ENCODE results near the gene LCTL. TPM values are rescaled to one million over a fixed set of nuclear protein-coding genes. Genes with fewer than 3 reads are reported as not detected.

LCTL gene, protein sequence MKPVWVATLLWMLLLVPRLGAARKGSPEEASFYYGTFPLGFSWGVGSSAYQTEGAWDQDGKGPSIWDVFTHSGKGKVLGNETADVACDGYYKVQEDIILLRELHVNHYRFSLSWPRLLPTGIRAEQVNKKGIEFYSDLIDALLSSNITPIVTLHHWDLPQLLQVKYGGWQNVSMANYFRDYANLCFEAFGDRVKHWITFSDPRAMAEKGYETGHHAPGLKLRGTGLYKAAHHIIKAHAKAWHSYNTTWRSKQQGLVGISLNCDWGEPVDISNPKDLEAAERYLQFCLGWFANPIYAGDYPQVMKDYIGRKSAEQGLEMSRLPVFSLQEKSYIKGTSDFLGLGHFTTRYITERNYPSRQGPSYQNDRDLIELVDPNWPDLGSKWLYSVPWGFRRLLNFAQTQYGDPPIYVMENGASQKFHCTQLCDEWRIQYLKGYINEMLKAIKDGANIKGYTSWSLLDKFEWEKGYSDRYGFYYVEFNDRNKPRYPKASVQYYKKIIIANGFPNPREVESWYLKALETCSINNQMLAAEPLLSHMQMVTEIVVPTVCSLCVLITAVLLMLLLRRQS
- 0.68 TPM in 1 of 2 replicates, not detected in the other for total RNA-seq

DNA sequence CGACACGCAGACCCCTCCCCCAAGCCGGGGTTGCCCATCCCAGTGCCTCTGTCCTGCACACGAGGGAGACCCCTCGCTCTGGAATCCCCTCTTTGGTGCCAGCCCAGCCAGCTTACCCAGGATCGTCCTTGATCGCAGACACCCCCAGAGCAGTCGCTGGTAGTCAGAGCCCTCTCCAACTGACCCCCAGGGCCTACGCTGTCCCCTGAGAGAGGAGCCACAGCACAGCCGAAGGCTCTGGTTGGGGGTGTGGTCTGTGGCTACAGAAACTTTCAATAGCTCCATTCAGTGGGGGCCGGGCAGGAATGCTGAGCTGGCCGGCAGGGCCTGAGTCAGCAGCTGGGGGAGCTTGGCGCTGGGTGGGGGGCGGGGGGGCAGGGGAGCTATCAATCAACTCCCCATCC lies at the start of gene LCTL:
Gene LCTL, minus strand, starts transcription at position 258 of the 404 bp plus-strand sequence. CDS start 633 bp downstream, outside the sequence.
- H3K4me3 ChIP-seq (ENCODE audit: low read depth, low read length), result no peak within 1 kb of the TSS

DNA sequence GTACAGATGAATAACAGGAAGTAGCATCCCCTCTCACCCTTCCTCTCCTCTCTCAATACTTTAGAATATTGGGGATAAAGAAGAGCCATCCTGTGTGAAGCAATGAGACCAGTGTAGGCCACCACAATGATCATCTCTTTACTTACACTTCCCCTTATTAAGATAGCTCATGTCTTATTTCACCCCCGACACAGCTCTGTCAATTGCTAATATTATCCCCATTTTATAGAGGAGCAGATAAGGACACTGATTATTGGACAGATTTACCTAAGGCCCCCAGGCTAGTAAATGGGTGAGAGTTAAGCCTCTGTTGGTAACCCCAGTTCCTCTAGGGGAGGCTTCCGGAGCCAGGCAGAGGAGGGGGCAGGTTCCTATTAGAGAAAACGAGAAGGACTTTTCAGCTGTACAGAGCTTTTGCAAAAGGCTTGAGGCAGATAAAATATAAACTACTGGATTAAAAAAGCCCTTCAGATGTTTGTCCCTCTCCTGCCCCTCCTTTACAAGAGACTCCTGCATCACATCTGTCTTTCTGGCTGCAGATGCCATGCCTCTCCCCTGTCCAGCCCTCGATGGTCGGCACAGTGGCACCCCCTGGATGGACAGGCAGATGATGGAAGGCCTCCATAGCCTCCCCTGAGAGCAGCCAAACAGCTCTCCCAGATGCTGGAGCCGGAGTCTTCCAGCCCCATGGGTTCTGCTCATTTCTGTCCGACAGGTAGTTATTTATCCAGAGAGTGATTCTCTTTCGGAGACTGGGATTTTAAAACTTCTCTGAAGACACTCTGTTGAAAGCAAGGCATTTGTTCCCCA lies 49.4 kb upstream of the LCTL start:
- TF ChIP-seq, protein P1, sequence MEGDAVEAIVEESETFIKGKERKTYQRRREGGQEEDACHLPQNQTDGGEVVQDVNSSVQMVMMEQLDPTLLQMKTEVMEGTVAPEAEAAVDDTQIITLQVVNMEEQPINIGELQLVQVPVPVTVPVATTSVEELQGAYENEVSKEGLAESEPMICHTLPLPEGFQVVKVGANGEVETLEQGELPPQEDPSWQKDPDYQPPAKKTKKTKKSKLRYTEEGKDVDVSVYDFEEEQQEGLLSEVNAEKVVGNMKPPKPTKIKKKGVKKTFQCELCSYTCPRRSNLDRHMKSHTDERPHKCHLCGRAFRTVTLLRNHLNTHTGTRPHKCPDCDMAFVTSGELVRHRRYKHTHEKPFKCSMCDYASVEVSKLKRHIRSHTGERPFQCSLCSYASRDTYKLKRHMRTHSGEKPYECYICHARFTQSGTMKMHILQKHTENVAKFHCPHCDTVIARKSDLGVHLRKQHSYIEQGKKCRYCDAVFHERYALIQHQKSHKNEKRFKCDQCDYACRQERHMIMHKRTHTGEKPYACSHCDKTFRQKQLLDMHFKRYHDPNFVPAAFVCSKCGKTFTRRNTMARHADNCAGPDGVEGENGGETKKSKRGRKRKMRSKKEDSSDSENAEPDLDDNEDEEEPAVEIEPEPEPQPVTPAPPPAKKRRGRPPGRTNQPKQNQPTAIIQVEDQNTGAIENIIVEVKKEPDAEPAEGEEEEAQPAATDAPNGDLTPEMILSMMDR (IDR thresholded peaks at IDR 0.05; ENCODE audit: insufficient read depth, low read length, poor library complexity, severe bottlenecking), result no peak
- H3K4me3 ChIP-seq (ENCODE audit: low read depth, low read length), result no peak overlapping the region
- DNase-seq (ENCODE audit: low read depth), result no peak

More for the DNA sequence above, at the start of gene LCTL:
- Histone ChIP-seq H3K27me3 (ENCODE audit: control insufficient read depth, insufficient read depth, low read length) (no peaks in the 10 kb centered on the region), H3K36me3 (ENCODE audit: control insufficient read depth, insufficient read depth, low read length) (no peaks in the 10 kb centered on the region)
- no peak for DNase-seq (ENCODE audit: low read depth)
- TF ChIP-seq, protein P1 (IDR thresholded peaks at IDR 0.05; ENCODE audit: insufficient read depth, low read length, poor library complexity, severe bottlenecking), result no peak

DNA sequence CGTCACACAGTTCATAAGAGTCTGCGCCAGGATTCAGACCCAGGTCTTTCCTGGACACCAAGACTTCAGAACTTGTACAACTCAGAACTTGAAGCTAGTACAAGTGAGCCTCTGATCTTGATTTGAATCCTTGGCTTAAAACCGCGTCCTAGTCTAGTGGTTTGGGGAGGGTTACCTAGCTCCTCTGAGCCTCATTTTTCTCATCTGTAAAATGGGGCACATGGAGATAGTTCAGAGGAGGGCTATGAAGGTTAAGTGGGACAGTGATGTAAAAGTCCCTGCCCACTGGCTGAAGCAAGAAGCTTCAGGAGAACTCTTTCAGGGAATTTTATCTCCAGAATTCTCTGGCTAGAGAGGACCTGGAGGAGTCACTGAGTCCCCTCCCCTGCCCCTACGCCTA lies 48.7 kb upstream of the LCTL start:
- Histone ChIP-seq H3K36me3 (ENCODE audit: control insufficient read depth, insufficient read depth, low read length) (no peaks in the 10 kb centered on the region), H3K4me3 (ENCODE audit: low read depth, low read length) (no peak overlapping the region), H3K27me3 (ENCODE audit: control insufficient read depth, insufficient read depth, low read length) (no peaks in the 10 kb centered on the region)
- TF ChIP-seq, protein P1 (IDR thresholded peaks at IDR 0.05; ENCODE audit: insufficient read depth, low read length, poor library complexity, severe bottlenecking), result no peak
- no peak for DNase-seq (ENCODE audit: low read depth)

More for the DNA sequence above, 49.4 kb upstream of the LCTL start:
- H3K27me3 ChIP-seq (ENCODE audit: control insufficient read depth, insufficient read depth, low read length), result no peaks in the 10 kb centered on the region
- no peaks in the 10 kb centered on the region for H3K36me3 ChIP-seq (ENCODE audit: control insufficient read depth, insufficient read depth, low read length)

DNA sequence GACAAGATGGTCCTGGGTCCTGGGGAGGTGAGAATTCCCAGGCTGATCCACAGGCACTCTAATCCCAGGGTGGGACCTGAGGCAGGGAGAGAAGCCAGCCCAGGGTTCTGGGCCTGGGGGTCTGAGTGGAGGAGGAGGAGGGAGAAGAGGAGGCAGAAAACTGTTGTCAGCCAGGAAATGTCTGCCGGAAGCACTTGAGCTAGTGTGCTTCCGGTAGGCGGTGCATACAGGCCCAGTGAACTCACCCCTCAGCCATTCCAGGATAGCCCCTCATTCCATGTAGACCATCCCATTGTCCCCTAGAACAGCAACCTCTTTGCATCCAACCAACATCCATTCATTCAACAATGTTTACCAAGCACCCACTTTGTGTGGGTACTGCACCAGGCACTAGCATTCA lies 47.9 kb upstream of the LCTL start:
- Histone ChIP-seq H3K4me3 (ENCODE audit: low read depth, low read length) (no peak overlapping the region), H3K36me3 (ENCODE audit: control insufficient read depth, insufficient read depth, low read length) (no peaks in the 10 kb centered on the region), H3K27me3 (ENCODE audit: control insufficient read depth, insufficient read depth, low read length) (no peaks in the 10 kb centered on the region)
- DNase-seq (ENCODE audit: low read depth), result no peak
- TF ChIP-seq, protein P1 (IDR thresholded peaks at IDR 0.05; ENCODE audit: insufficient read depth, low read length, poor library complexity, severe bottlenecking), result no peak

DNA sequence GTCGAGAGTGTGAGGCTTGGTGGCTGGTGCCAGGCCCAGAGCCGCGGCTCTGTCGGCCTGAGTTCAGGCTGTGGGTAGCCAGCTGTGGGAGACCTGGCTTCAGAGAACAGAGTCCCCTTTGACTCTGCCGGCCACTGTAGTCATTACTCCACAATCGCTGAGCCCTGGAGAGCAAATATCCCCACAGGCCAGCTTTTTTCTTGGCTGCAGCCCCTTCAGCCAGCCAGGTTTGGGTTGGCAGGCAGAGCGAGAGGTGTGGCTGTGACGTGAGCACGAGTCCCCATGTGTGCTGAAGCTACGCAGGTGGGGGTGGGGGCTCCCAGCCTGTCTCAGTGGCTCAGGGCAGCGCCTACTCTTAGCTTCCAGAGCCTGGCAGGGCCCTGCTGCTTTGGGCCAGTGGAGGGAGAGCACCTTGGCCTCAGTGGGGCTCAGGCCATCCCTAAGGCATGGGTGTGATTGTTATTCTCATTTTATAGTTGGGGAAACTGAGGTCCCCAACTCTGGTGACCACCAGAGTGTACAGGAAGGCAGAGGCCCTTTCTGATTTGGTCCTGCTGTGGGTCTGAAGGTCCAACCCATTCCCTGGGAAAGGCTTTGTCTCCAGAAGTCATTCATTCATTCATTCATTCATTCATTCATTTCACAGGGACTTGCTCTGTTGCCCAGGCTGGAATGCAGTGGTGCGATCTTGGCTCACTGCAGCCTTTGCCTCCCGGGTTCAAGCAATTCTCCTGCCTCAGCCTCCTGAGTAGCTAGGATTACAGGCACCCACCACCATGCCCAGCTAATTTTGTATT lies 45.7 kb upstream of the LCTL start:
- H3K4me3 ChIP-seq (ENCODE audit: low read depth, low read length), result no peak overlapping the region

More for the DNA sequence above, 45.7 kb upstream of the LCTL start:
- H3K36me3 ChIP-seq (ENCODE audit: control insufficient read depth, insufficient read depth, low read length), result no peaks in the 10 kb centered on the region
- TF ChIP-seq, protein P1 (IDR thresholded peaks at IDR 0.05; ENCODE audit: insufficient read depth, low read length, poor library complexity, severe bottlenecking), result no peak
- no peak for DNase-seq (ENCODE audit: low read depth)
- H3K27me3 ChIP-seq (ENCODE audit: control insufficient read depth, insufficient read depth, low read length), result no peaks in the 10 kb centered on the region

All from kidney epithelial cell (primary cell).